Small intestine (tissue), 7 donors: ENCODE measurements around the gene ST8SIA5. TPM values are rescaled to one million over a fixed set of nuclear protein-coding genes. Genes with fewer than 3 reads are reported as not detected.

Experiments used
- DNase-seq, 2 donors: peaks; one replicate each; pipeline versions ENCODE4 v3.0.0 to v3.0.0-alpha.2; 2013
- FAIRE-seq: peaks from 2 replicates; lab custom pipeline; 2012; peaks lifted over from hg19 to GRCh38; lab: Jason Lieb, UNC
- H3K27ac ChIP-seq, 3 donors: one replicate each; pipeline ENCODE4 v1.5.1; 2013; ENCODE audit warnings: low read length in 2 of 3, mild to moderate bottlenecking in 2 of 3, control low read depth in 1 of 3, inconsistent platforms in 1 of 3, low read depth in 1 of 3, moderate library complexity in 1 of 3
- H3K27me3 ChIP-seq, 3 donors: one replicate each; pipeline ENCODE4 v1.6.1; 2013; ENCODE audit warnings: low read length in 3 of 3, inconsistent platforms in 1 of 3; ENCODE audit not compliant: control insufficient read depth in 3 of 3, insufficient read depth in 3 of 3
- H3K36me3 ChIP-seq, 3 donors: one replicate each; pipeline ENCODE4 v1.6.1; 2013; ENCODE audit warnings: low read length in 3 of 3, inconsistent platforms in 1 of 3, low read depth in 1 of 3, mild to moderate bottlenecking in 1 of 3, moderate library complexity in 1 of 3; ENCODE audit not compliant: control insufficient read depth in 3 of 3, insufficient read depth in 2 of 3
- H3K4me1 ChIP-seq, 3 donors: one replicate each; pipeline ENCODE4 v1.6.1; 2013; ENCODE audit warnings: low read length in 2 of 3, inconsistent platforms in 1 of 3, low read depth in 1 of 3, mild to moderate bottlenecking in 1 of 3, moderate library complexity in 1 of 3; ENCODE audit not compliant: control insufficient read depth in 3 of 3, insufficient read depth in 2 of 3
- H3K4me3 ChIP-seq, 3 donors: one replicate each; pipeline ENCODE4 v1.5.1; 2013; ENCODE audit warnings: low read length in 3 of 3, control low read depth in 1 of 3, inconsistent platforms in 1 of 3, low read depth in 1 of 3, mild to moderate bottlenecking in 1 of 3, moderate library complexity in 1 of 3
- H3K9me3 ChIP-seq, 2 donors: one replicate each; pipeline ENCODE4 v1.6.1; 2013; ENCODE audit warnings: low read depth in 1 of 2, low read length in 1 of 2; ENCODE audit not compliant: control insufficient read depth in 2 of 2, insufficient read depth in 1 of 2
- WGBS, 3 donors: extraction: QIAGEN DNeasy Blood & Tissue Kit; methylation state at CpG; one replicate each; pipeline ENCODE4 v1.1.7; 2013; 5-methylcytosine and 5-hydroxymethylcytosine counted together
- polyA plus RNA-seq, 4 donors: library from polyadenylated mRNA; stranded (reverse) in 3 of 4; unstranded in 1 of 4; fragments of 200-250 nt in 3 of 4; fragments of 120-200 nt in 1 of 4; gene quantifications; one replicate each; pipeline versions ENCODE4 v1.2.1 to v1.2.3, GENCODE V29; 2013
- donor health status: healthy with polysubstance abuse.
- donor health status: control.
- donor health status: control.
- donor health status: Bipolar disorder and iron deficiency.
- donor health status: healthy.

Gene ST8SIA5
- polyA plus RNA-seq, 4 donors = 0.12 to 0.27 (median 0.24) TPM; not detected in 1

GRCh38 chr18:46754661-46755292 is 2.1 kb downstream of the ST8SIA5 start:
- H3K4me3 ChIP-seq = no peak overlapping the region
- DNase-seq (no peak), FAIRE-seq (no peak)
- no peaks in the 10 kb centered on the region for H3K4me1 ChIP-seq
- WGBS, 3 donors = 46 to 59% (median 54%) methylated on average over 13 of the region's 13 CpGs
- no peak overlapping the region for H3K27ac ChIP-seq
- H3K36me3 ChIP-seq = no peaks in the 10 kb centered on the region
- no peaks in the 10 kb centered on the region for H3K9me3 ChIP-seq
- H3K27me3 ChIP-seq = peaks cover 9 to 51% (median 10%) of the 10 kb centered on the region in 3 donors

- FAIRE-seq (no peak), DNase-seq (no peak)
- 29 to 53% (median 39%) methylated on average over 3 of the region's 3 CpGs for WGBS, 3 donors
- no peaks in the 10 kb centered on the region for H3K36me3 ChIP-seq
- H3K9me3 ChIP-seq = no peaks in the 10 kb centered on the region
- H3K4me3 ChIP-seq = no peak overlapping the region
- H3K27ac ChIP-seq = no peak overlapping the region
- H3K27me3 ChIP-seq = peaks cover 9 to 46% (median 10%) of the 10 kb centered on the region in 3 donors
- H3K4me1 ChIP-seq = no peaks in the 10 kb centered on the region
Observed at GRCh38 chr18:46754188-46754587, 2.7 kb downstream of the ST8SIA5 start.

- DNase-seq (no peak), FAIRE-seq (no peak)
- Histone ChIP-seq H3K4me3 (no peak overlapping the region), H3K4me1 (no peaks in the 10 kb centered on the region), H3K36me3 (no peaks in the 10 kb centered on the region), H3K27me3 (peaks cover 2 to 29% (median 8%) of the 10 kb centered on the region in 3 donors), H3K9me3 (no peaks in the 10 kb centered on the region), H3K27ac (no peak overlapping the region)
- 81 to 88% (median 83%) methylated on average over 8 of the region's 8 CpGs for WGBS, 3 donors
Observed at GRCh38 chr18:46751882-46752281, 5.0 kb downstream of the ST8SIA5 start.

- no peak overlapping the region for H3K4me3 ChIP-seq
- DNase-seq (no peak), FAIRE-seq (no peak)
- WGBS, 3 donors = 67 to 84% (median 67%) methylated on average over 6 of the region's 6 CpGs
- no peaks in the 10 kb centered on the region for H3K4me1 ChIP-seq
- no peaks in the 10 kb centered on the region for H3K9me3 ChIP-seq
- H3K27me3 ChIP-seq = peaks cover 0 to 16% (median 0%) of the 10 kb centered on the region in 3 donors
- no peaks in the 10 kb centered on the region for H3K36me3 ChIP-seq
- no peak overlapping the region for H3K27ac ChIP-seq
Observed at GRCh38 chr18:46750626-46751025, 6.2 kb downstream of the ST8SIA5 start.

GRCh38 chr18:46748466-46748865 is 8.4 kb downstream of the ST8SIA5 start:
- FAIRE-seq = no peak
- Histone ChIP-seq H3K4me3 (no peak overlapping the region), H3K27ac (no peak overlapping the region), H3K9me3 (no peaks in the 10 kb centered on the region), H3K4me1 (no peaks in the 10 kb centered on the region), H3K36me3 (no peaks in the 10 kb centered on the region), H3K27me3 (peaks cover 0 to 2% (median 0%) of the 10 kb centered on the region in 3 donors)
- no peak for DNase-seq
- 73 to 85% (median 82%) methylated on average over 2 of the region's 2 CpGs for WGBS, 3 donors

- H3K36me3 ChIP-seq = no peaks in the 10 kb centered on the region
- no peaks in the 10 kb centered on the region for H3K4me1 ChIP-seq
- no peak for DNase-seq
- FAIRE-seq = no peak
- H3K27me3 ChIP-seq = no peaks in the 10 kb centered on the region
- no peak overlapping the region for H3K27ac ChIP-seq
- no peak overlapping the region for H3K4me3 ChIP-seq
- no peaks in the 10 kb centered on the region for H3K9me3 ChIP-seq
- WGBS, 3 donors = 86 to 91% (median 87%) methylated on average over 2 of the region's 2 CpGs
Observed at GRCh38 chr18:46740046-46740445, 16.8 kb downstream of the ST8SIA5 start.

GRCh38 chr18:46738491-46738890 is 18.4 kb downstream of the ST8SIA5 start:
- no peaks in the 10 kb centered on the region for H3K36me3 ChIP-seq
- no peak overlapping the region for H3K27ac ChIP-seq
- no peaks in the 10 kb centered on the region for H3K27me3 ChIP-seq
- H3K9me3 ChIP-seq = no peaks in the 10 kb centered on the region
- no peak overlapping the region for H3K4me3 ChIP-seq
- FAIRE-seq (no peak), DNase-seq (no peak)
- no peaks in the 10 kb centered on the region for H3K4me1 ChIP-seq
- 76 to 81% (median 78%) methylated on average over 7 of the region's 7 CpGs for WGBS, 3 donors

- Histone ChIP-seq H3K9me3 (no peaks in the 10 kb centered on the region), H3K36me3 (no peaks in the 10 kb centered on the region), H3K4me3 (no peak overlapping the region), H3K4me1 (no peaks in the 10 kb centered on the region), H3K27me3 (no peaks in the 10 kb centered on the region), H3K27ac (no peak overlapping the region)
- WGBS, 3 donors = 61 to 76% (median 69%) methylated on average over 4 of the region's 4 CpGs
- FAIRE-seq (no peak), DNase-seq (no peak)
Observed at GRCh38 chr18:46736736-46737135, 20.1 kb downstream of the ST8SIA5 start.

GRCh38 chr18:46736135-46736534 is 20.7 kb downstream of the ST8SIA5 start:
- no peaks in the 10 kb centered on the region for H3K4me1 ChIP-seq
- no peak overlapping the region for H3K4me3 ChIP-seq
- FAIRE-seq (no peak), DNase-seq (no peak)
- no peaks in the 10 kb centered on the region for H3K27me3 ChIP-seq
- H3K27ac ChIP-seq = no peak overlapping the region
- 69 to 75% (median 74%) methylated on average over 5 of the region's 5 CpGs for WGBS, 3 donors
- H3K9me3 ChIP-seq = peaks cover 0 to 5% of the 10 kb centered on the region in 2 donors
- H3K36me3 ChIP-seq = no peaks in the 10 kb centered on the region
